ENCODE measurements around the gene ZMYND11.
"Not testable (repeated sequence)": the region's sequence is repeated elsewhere in the genome, so short reads cannot be mapped to it uniquely, and the experiment has no call there.

ZMYND11 gene

DNA sequence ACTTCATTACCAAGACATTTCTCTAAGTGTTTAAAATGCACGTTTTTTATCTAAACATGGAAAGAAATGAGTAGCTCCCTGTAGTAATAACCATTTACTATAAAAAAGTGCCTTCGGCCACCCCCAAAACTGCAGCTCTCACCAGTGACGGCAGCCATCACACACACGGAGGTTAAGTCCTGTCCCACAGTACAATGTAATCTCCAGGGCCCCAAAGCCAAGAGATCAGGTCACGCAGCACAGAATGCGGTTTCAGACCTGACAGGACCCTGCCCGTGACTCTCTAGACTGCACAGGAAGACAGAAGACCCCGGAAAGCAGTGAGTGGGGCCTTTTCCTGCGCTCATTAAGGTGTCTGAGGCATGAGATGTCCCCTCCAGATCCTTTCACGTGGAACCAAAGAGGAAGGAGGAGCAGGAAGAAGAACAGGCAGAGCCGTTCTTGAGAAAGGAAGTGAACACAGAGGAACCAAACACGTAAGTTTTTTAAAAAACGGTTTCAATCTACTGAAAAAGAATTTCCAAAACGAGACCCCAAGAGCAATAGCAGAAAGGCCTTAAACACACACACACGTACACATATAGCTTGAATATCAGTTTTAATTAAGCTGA is 125.7 kb downstream of the ZMYND11 start:
- DNase-seq: no peak

DNA sequence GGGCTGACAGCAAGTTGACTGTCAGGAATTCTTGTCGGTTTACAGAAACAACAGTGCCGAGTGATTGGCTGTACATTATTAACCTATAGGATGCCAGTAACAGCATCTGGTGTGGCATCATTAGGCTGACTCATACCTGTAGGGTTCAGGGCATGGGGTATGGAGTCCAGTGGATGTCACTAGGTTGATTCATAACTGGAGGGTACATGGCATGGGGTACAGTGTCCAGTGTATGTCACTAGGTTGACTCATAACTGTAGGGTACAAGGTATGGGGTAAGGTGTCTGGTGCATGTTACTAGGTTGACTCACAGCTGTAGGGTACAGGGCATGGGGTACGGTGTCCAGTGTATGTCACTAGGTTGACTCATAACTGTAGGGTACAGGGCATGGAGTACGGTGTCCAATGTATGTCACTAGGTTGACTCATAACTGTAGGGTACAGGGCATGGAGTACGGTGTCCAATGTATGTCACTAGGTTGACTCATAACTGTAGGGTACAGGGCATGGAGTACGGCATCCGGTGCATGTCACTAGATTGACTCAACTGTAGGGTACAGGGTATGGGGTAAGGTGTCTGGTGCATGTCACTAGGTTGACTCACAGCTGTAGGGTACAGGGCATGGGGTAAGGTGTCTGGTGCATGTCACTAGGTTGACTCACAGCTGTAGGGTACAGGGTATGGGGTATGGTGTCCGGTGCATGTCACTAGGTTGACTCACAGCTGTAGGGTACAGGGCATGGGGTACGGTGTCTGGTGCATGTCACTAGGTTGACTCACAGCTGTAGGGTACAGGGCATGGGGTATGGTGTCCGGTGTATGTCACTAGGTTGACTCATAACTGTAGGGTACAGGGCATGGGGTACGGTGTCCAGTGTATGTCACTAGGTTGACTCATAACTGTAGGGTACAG is 129.2 kb downstream of the ZMYND11 start:
- not testable (repeated sequence) for DNase-seq

GRCh38 chr10:265074-265440 is 129.8 kb downstream of the ZMYND11 start:
- peak in 1 of 2 experiments; percentile 17 for DNase-seq

- DNase-seq: not testable (repeated sequence)
These were observed 130.7 kb downstream of the ZMYND11 start for GRCh38 chr10:265816-266588.

GRCh38 chr10:266974-267425 is 131.7 kb downstream of the ZMYND11 start:
- DNase-seq: no peak

- DNase-seq: no peak
These were observed 132.4 kb downstream of the ZMYND11 start for GRCh38 chr10:267705-268104.

GRCh38 chr10:269440-270074 is 134.3 kb downstream of the ZMYND11 start:
- no peak for DNase-seq

DNA sequence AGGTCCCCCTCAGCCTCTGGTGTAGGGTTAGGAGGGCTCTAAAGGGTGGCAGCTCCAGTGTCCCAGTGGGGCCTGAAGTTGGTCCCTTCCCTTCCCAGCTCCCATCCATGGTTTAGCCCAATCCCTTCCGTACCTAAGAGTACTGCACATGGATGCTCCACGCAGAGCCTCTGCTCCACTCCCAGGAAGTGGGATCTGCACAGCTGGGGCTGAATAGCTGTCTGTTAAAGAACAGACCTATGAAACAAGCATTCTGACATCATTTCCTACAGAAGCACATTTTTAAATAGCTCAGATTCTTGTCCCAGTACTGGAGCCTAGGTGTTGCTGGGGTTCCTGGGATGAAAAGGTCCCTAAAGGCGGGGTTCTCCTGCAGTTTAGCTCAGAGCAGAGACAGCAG is 135.9 kb downstream of the ZMYND11 start:
- DNase-seq: no peak

- DNase-seq: no peak
These were observed 136.5 kb downstream of the ZMYND11 start for GRCh38 chr10:271722-272121.

GRCh38 chr10:273088-273487 is 137.8 kb downstream of the ZMYND11 start:
- no peak for DNase-seq

GRCh38 chr10:274866-275265 is 139.6 kb downstream of the ZMYND11 start:
- DNase-seq: no peak

- DNase-seq: no peak
These were observed 140.4 kb downstream of the ZMYND11 start for GRCh38 chr10:275680-276079.

DNA sequence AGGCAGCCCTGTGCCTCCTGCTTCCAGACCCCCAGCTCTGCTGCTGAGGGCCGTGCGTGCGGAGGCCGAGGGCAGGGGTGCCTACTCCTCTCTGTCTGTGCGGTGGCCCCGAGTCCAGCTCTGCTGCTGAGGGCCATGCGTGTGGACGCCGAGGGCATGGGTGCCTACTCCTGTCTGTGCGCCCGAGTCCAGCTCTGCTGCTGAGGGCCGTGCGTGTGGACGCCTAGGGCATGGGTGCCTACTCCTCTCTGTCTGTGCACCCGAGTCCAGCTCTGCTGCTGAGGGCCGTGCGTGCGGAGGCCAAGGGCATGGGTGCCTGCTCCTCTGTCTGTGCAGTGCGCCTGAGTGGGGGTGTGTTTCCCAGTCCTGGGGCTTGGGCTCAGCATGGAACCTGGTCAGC is 142.7 kb downstream of the ZMYND11 start:
- DNase-seq: no peak

DNA sequence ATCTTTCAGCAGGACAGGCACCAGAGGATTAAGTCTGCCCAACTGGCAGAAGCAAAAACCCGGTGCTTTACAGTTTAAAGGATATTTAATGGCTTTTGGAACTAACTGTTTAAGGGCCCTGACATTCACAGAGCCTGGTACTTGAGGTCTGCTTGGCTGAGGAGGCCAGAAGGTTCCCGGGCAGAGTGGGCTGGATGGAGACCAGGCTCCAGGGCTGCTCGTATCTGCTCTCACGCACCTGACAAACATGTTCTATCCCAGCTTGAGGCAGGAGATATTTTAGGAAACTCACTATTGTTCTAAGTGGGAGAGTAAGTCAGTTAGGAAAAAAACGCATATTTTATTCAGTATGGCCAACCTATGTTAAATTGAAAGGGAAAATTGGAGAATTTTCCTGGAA is 143.5 kb downstream of the ZMYND11 start:
- no peak for DNase-seq

- DNase-seq: no peak
These were observed 144.0 kb downstream of the ZMYND11 start for GRCh38 chr10:279232-279631.

DNA sequence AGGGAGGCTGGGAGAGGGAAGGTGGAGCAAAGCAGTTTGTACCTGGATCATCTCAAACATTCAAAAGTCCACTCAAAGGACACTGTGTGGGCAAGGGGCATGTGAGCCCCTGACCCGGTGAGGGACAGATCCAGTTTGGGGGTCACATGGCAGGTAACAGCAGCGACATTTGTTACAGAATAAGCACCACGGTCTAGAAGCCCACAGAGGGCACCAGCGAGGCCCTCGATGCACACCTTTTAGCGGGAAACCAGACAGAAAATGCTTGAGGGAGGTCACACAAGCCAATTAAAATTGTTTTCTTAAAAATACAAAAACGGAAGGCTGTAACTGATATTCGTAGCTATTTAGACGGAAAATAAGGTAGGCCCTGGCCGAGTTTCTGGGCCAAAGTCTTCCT is 144.4 kb downstream of the ZMYND11 start:
- DNase-seq: no peak

GRCh38 chr10:282294-283139 is 147.3 kb downstream of the ZMYND11 start:
- DNase-seq: no peak

- no peak for DNase-seq
These were observed 147.9 kb downstream of the ZMYND11 start for GRCh38 chr10:283140-283479.

GRCh38 chr10:283916-284356 is 148.7 kb downstream of the ZMYND11 start:
- DNase-seq: peak; percentile 59 to 70

DNA sequence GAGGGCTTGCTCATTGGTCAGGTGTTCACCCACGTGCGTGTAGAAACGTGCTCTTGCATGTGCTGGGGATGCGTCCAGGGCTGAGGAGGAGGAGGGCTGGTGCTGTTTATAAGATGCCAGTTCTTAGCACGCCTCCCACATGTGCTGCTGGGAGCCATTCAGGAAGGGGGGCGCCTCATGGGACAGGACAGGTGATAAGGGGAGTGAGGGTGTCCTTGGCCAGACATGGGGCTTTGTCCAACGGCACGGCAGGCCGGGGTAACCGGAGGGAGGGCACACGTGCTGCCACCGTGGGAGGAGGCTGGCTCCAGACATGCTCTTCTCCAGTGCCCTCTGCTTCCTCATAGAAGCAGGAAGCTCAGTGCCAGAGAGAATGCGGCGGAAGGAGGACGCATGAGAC is 150.0 kb downstream of the ZMYND11 start:
- DNase-seq: no peak

- no peak for DNase-seq
These were observed 151.9 kb downstream of the ZMYND11 start for GRCh38 chr10:287026-287709.

- DNase-seq: no peak
These were observed 152.6 kb downstream of the ZMYND11 start for GRCh38 chr10:287814-288213.
